Endodermal cell (in vitro differentiated cells): ENCODE data around the gene PDE6A. TPM values are rescaled to one million over a fixed set of nuclear protein-coding genes. Genes with fewer than 3 reads are reported as not detected.

Experiments
- DNase-seq: peaks from one replicate; pipeline ENCODE4 v3.0.0-alpha.2; 2017
- H3K27ac ChIP-seq: 2 replicates; pipeline ENCODE4 v1.5.1; 2013; ENCODE audit warnings: mild to moderate bottlenecking, low read depth, low read length, moderate library complexity
- H3K27me3 ChIP-seq: 2 replicates; pipeline ENCODE4 v1.6.1; 2013; ENCODE audit warnings: mild to moderate bottlenecking, low read length, moderate library complexity; ENCODE audit not compliant: insufficient read depth, control insufficient read depth, poor library complexity, severe bottlenecking
- H3K36me3 ChIP-seq: 2 replicates; pipeline ENCODE4 v1.7.0; 2013; ENCODE audit warnings: mild to moderate bottlenecking, low read length, moderate library complexity; ENCODE audit not compliant: control insufficient read depth, insufficient read depth
- H3K4me1 ChIP-seq: one replicate; pipeline ENCODE4 v1.7.0; 2013; ENCODE audit warnings: low read length; ENCODE audit not compliant: control insufficient read depth, insufficient read depth
- H3K4me3 ChIP-seq: 2 replicates; pipeline ENCODE4 v1.5.1; 2013; ENCODE audit warnings: mild to moderate bottlenecking, low read length, moderate library complexity
- H3K9ac ChIP-seq: 2 replicates; pipeline ENCODE4 v1.6.1; 2013; ENCODE audit warnings: mild to moderate bottlenecking, low read length, moderate library complexity; ENCODE audit not compliant: poor library complexity, severe bottlenecking; ENCODE audit errors: extremely low read depth
- H3K9me3 ChIP-seq: 2 replicates; pipeline ENCODE4 v1.6.1; 2013; ENCODE audit warnings: mild to moderate bottlenecking, low read length, moderate library complexity; ENCODE audit not compliant: control insufficient read depth
- H3K27ac Mint-ChIP-seq: 2 replicates; pipeline ENCODE4 v1.8.0; 2020; ENCODE audit warnings: mixed read lengths
- H3K27me3 Mint-ChIP-seq: 2 replicates; pipeline ENCODE4 v1.8.0; 2021; ENCODE audit warnings: mild to moderate bottlenecking, mixed read lengths; ENCODE audit not compliant: insufficient read depth
- H3K36me3 Mint-ChIP-seq: 2 replicates; pipeline ENCODE4 v1.8.0; 2020; ENCODE audit warnings: low read depth, mixed read lengths
- H3K4me1 Mint-ChIP-seq: 2 replicates; pipeline ENCODE4 v1.8.0; 2020; ENCODE audit warnings: mixed read lengths
- H3K4me3 Mint-ChIP-seq: 2 replicates; pipeline ENCODE4 v1.8.0; 2020; ENCODE audit warnings: mild to moderate bottlenecking, moderate library complexity, mixed read lengths
- H3K9me3 Mint-ChIP-seq: 2 replicates; pipeline ENCODE4 v1.8.0; 2020; ENCODE audit warnings: mild to moderate bottlenecking, mixed read lengths
- WGBS, 2 experiments: methylation state at CpG; one replicate each; pipeline versions ENCODE4 v1.1.5 to v1.1.7; 2013; ENCODE audit warnings: missing lambda C conversion rate in 2 of 2, mixed read lengths in 1 of 2; ENCODE audit not compliant: insufficient coverage in 1 of 2, insufficient read length in 1 of 2; 5-methylcytosine and 5-hydroxymethylcytosine counted together
- total RNA-seq, 2 donors: library from RNA; stranded (reverse); fragmentation: NEBNext Ultra II Directional in 1 of 2; extraction: Animal tissue kit (Norgen Biotek cat#: 25700) in 1 of 2; gene quantifications; 2 replicates in 1 of 2; 3 replicates in 1 of 2; pipeline ENCODE4 v1.2.1, GENCODE V29; 2021
- TF ChIP-seq, protein P1 (sequence below): fragments of 200-600 bp; sonication (generic); conservative IDR thresholded peaks from 2 replicates; pipeline ENCODE4 v1.5.0; 2021; ENCODE audit warnings: antibody characterized with exemption, mild to moderate bottlenecking

PDE6A gene
- total RNA-seq, 2 donors from 2014 or later = 0.07 TPM; not detected in 1

DNA sequence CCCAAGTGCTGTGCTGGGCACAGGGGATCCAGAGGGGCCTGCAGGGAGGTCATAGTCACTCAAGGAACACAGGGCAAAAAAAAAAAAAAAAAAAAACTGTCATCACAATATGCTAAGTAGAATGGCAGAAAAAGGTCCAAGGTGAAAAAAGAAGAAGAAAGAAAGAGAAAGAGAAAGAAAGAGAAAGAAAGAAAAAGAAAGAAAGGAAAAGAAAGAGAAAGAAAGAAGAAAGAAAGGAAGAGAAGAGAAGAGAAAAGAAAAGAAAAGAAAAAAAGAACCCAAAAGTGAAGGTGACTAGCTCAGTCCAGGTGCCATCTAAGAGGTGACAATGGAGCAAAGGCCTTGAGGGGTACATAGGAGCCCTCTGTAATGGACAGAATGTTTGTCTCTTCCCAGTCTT is 73.9 kb downstream of the PDE6A start:
- H3K27me3 Mint-ChIP-seq = no peaks in the 10 kb centered on the region
- TF ChIP-seq, protein P1, sequence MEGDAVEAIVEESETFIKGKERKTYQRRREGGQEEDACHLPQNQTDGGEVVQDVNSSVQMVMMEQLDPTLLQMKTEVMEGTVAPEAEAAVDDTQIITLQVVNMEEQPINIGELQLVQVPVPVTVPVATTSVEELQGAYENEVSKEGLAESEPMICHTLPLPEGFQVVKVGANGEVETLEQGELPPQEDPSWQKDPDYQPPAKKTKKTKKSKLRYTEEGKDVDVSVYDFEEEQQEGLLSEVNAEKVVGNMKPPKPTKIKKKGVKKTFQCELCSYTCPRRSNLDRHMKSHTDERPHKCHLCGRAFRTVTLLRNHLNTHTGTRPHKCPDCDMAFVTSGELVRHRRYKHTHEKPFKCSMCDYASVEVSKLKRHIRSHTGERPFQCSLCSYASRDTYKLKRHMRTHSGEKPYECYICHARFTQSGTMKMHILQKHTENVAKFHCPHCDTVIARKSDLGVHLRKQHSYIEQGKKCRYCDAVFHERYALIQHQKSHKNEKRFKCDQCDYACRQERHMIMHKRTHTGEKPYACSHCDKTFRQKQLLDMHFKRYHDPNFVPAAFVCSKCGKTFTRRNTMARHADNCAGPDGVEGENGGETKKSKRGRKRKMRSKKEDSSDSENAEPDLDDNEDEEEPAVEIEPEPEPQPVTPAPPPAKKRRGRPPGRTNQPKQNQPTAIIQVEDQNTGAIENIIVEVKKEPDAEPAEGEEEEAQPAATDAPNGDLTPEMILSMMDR = no peak
- Histone ChIP-seq H3K4me1 (peaks cover 5% of the 10 kb centered on the region), H3K27me3 (no peaks in the 10 kb centered on the region), H3K9ac (no peak overlapping the region), H3K9me3 (no peaks in the 10 kb centered on the region), H3K27ac (no peak overlapping the region), H3K36me3 (no peaks in the 10 kb centered on the region), H3K4me3 (no peak overlapping the region)
- H3K4me3 Mint-ChIP-seq = no peak overlapping the region
- peaks cover 13% of the 10 kb centered on the region for H3K4me1 Mint-ChIP-seq
- DNase-seq = no peak
- H3K36me3 Mint-ChIP-seq = no peaks in the 10 kb centered on the region
- H3K27ac Mint-ChIP-seq = no peak overlapping the region
- H3K9me3 Mint-ChIP-seq = no peaks in the 10 kb centered on the region

DNA sequence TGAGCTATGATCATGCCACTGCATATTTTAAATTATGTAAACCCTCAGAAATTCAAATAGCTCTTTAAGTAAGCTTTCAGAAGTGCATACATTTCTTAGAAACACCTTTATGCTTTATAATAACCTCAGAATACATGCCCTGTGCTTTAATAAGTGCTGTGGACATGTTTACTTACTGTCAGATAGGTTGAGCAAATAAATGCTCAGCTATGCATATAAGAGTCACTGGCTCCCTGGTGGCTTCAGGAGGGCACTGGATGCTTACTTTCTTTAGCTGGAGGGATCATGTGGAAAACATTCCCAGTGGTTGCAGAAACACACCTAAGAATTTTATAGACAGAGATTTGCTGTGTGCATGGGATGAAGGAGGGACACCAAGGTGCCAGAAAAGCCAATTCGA is 74.4 kb downstream of the PDE6A start:
- Mint-ChIP-seq H3K9me3 (no peaks in the 10 kb centered on the region), H3K27ac (no peak overlapping the region), H3K4me1 (peaks cover 13% of the 10 kb centered on the region), H3K4me3 (no peak overlapping the region), H3K36me3 (no peaks in the 10 kb centered on the region), H3K27me3 (no peaks in the 10 kb centered on the region)
- 100% methylated on average over 1 of the region's 1 CpG; no CpG with 5 or more reads in 1 of the 2 experiments for WGBS, 2 experiments
- Histone ChIP-seq H3K27me3 (no peaks in the 10 kb centered on the region), H3K9me3 (no peaks in the 10 kb centered on the region), H3K27ac (no peak overlapping the region), H3K9ac (no peak overlapping the region), H3K4me1 (peaks cover 5% of the 10 kb centered on the region), H3K36me3 (no peaks in the 10 kb centered on the region), H3K4me3 (no peak overlapping the region)
- TF ChIP-seq, protein P1 = no peak
- no peak for DNase-seq

DNA sequence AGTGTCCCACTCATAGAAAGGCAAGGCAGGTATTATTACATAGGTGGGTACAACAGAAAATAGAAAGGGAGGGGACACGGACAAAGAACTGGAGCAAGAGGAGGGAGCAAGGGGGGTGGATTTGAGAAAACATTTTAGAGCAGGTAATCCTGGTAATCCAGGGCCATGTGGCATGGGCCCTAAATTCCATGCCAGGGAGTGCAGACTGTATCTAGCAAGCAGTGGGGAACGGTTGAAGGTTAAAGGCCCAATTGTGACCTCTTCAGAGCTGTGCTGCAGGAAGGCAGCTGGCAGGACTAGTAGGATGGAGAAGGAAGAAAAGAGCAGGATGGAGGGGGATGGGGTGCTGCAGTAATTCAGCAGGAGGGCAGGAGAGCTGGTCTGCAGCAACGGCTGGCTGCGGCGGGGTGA is 75.2 kb downstream of the PDE6A start:
- Histone ChIP-seq H3K9me3 (no peaks in the 10 kb centered on the region), H3K27me3 (no peaks in the 10 kb centered on the region), H3K4me1 (peaks cover 5% of the 10 kb centered on the region), H3K9ac (no peak overlapping the region), H3K27ac (no peak overlapping the region), H3K36me3 (no peaks in the 10 kb centered on the region), H3K4me3 (no peak overlapping the region)
- no peak for DNase-seq
- no peaks in the 10 kb centered on the region for H3K27me3 Mint-ChIP-seq
- H3K4me1 Mint-ChIP-seq = peaks cover 13% of the 10 kb centered on the region
- no peaks in the 10 kb centered on the region for H3K36me3 Mint-ChIP-seq
- H3K4me3 Mint-ChIP-seq = no peak overlapping the region
- TF ChIP-seq, protein P1 = no peak
- WGBS, 2 experiments = 44 to 85% methylated on average over 4 to 5 of the region's 5 CpGs
- no peaks in the 10 kb centered on the region for H3K9me3 Mint-ChIP-seq
- H3K27ac Mint-ChIP-seq = no peak overlapping the region
